Measurements from ENCODE around the gene PRSS57. TPM values are rescaled to one million over a fixed set of nuclear protein-coding genes. Genes with fewer than 3 reads are reported as not detected.

PRSS57 gene
- total and polyA plus RNA-seq, 4 donors: 0.15 to 1.1 (median 0.33) TPM; not detected in 1

DNA sequence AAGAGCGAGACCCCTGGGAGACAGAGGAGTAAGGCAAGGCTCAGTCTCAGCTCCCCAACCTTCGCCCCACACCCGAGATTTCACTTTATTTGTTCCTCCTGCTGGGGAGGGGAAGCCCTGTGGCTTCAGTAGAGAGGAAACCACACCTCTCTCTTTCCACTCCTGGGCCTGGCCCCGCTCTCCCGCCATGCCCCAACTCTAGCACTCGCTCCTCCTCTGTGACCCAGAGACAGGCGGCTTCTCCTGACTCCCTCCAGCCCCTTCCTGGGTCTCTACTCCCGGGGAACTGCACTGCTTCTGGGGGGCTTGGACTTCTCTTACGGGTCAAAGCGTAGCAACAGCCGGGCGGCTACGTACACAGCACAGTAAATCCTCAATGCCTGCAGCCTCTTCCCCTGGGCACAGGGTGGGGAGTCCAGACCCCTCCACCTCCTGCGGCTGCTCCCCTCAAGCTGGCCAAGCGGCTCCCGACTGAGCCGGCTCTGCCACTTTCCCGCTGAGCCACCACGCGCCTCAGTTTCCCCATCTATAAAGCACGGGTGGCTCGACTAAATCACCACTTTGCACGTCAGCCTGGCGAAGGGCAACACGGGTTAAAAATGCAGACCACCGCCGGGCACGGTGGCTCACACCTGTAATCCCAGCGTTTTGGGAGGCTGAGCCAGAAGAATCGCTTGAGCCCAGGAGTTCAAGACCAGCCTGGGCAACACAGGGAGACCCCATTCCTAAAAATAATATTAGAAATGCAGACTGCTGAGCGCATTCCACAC lies 33.6 kb downstream of the PRSS57 start:
- Histone ChIP-seq H3K27ac (ENCODE audit: low read depth, low read length) (no peak overlapping the region), H3K36me3 (ENCODE audit: control insufficient read depth, insufficient read depth, low read length) (peaks cover 51% of the 10 kb centered on the region), H3K4me3 (ENCODE audit: low read depth, low read length) (peak overlapping the region; percentile 50), H3K4me1 (ENCODE audit: control insufficient read depth, insufficient read depth, low read length) (peaks cover 60% of the 10 kb centered on the region), H3K27me3 (ENCODE audit: control insufficient read depth, insufficient read depth, low read length) (no peaks in the 10 kb centered on the region), H3K9me3 (ENCODE audit: control insufficient read depth, insufficient read depth, low read length) (no peaks in the 10 kb centered on the region)
- no peak for DNase-seq (ENCODE audit: low read depth in 4 of 6, low spot score in 6 of 6)
- 36% methylated on average over 28 of the region's 31 CpGs for WGBS (ENCODE audit: insufficient coverage)

DNA sequence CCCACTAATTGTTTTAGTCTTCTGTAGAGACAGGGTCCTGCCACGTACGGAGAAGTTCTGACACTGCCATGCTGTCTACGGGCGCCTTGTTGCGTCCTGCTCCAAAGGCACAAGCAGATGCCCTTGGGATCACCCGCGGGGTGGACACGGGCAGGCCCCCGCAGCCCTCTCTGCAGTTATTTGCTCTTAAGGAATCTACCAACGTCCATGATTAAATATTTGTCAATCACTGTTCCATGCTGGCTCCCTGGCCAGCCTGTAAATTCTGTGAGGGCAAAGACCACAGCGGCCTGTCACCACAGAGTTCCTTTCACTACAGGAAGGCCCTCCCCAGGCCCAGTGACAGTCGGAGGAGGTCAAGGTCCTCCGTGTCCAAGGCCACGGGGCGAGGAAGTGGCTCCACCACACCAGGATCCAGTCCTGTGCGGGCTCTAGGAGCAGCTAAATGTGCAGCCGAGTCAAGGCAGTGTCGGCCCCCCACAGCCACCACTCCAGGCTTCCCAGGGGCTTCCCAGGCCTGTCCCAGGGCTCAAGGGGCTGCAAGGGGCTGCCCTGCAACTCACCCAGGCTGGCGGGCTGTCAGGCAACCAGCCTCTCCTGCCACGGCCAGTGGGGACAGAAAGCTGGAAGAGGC lies 34.3 kb downstream of the PRSS57 start:
- H3K27me3 ChIP-seq (ENCODE audit: control insufficient read depth, insufficient read depth, low read length): no peaks in the 10 kb centered on the region
- DNase-seq (ENCODE audit: low read depth in 4 of 6, low spot score in 6 of 6): no peak
- H3K9me3 ChIP-seq (ENCODE audit: control insufficient read depth, insufficient read depth, low read length): no peaks in the 10 kb centered on the region
- 75% methylated on average over 20 of the region's 20 CpGs for WGBS (ENCODE audit: insufficient coverage)
- peak overlapping the region; percentile 50 for H3K4me3 ChIP-seq (ENCODE audit: low read depth, low read length)
- peaks cover 56% of the 10 kb centered on the region for H3K36me3 ChIP-seq (ENCODE audit: control insufficient read depth, insufficient read depth, low read length)
- H3K27ac ChIP-seq (ENCODE audit: low read depth, low read length): no peak overlapping the region
- H3K4me1 ChIP-seq (ENCODE audit: control insufficient read depth, insufficient read depth, low read length): peaks cover 60% of the 10 kb centered on the region

DNA sequence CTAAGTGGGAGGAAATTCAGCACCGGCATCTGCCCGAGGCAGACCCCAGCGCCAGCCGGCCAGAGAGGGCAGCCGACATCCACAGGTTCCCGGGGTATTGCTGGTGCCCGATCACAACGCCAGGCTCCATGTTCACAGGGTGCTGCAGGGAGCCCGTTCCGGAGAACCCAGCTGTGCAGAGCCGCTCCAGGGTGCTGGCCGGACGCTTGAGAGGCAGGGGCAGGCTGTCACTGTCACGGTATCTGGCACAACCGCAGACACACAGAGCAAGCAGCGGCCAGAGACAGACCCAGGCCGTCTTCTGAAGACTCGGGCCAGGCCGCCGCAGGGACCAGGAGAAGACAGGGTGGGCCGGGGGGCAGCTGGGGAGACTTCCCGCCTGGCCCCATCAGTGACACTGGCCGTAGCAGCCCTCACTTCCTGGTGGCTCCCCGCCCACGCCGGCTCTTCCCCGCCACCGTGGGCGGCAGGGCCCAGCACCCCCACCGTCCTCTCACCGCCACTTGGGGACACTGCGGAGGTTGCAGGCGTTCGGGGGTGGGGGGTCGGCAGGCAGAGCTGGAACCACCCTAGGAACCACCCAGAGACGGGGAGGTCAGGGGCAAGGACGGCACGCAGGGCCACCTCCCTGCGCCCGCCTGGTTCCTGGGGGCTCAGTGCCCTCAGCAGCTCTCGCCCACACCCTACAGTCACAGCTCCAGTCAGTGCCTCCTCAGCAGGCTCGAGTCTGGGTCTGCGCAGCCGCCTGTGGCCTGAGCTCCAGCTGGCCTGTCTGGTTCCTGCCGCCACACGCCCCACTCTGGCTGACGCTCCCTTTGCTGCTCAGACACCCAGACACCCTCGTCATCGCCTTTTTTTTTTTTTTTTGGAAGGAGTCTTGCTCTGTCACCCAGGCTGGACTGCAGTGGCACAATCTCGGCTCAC lies 36.1 kb downstream of the PRSS57 start:
- WGBS (ENCODE audit: insufficient coverage): 81% methylated on average over 47 of the region's 50 CpGs
- H3K4me3 ChIP-seq (ENCODE audit: low read depth, low read length): no peak overlapping the region
- peaks cover 48% of the 10 kb centered on the region for H3K4me1 ChIP-seq (ENCODE audit: control insufficient read depth, insufficient read depth, low read length)
- no peaks in the 10 kb centered on the region for H3K27me3 ChIP-seq (ENCODE audit: control insufficient read depth, insufficient read depth, low read length)
- no peaks in the 10 kb centered on the region for H3K9me3 ChIP-seq (ENCODE audit: control insufficient read depth, insufficient read depth, low read length)
- peaks cover 70% of the 10 kb centered on the region for H3K36me3 ChIP-seq (ENCODE audit: control insufficient read depth, insufficient read depth, low read length)
- H3K27ac ChIP-seq (ENCODE audit: low read depth, low read length): no peak overlapping the region
- no peak for DNase-seq (ENCODE audit: low read depth in 4 of 6, low spot score in 6 of 6)

DNA sequence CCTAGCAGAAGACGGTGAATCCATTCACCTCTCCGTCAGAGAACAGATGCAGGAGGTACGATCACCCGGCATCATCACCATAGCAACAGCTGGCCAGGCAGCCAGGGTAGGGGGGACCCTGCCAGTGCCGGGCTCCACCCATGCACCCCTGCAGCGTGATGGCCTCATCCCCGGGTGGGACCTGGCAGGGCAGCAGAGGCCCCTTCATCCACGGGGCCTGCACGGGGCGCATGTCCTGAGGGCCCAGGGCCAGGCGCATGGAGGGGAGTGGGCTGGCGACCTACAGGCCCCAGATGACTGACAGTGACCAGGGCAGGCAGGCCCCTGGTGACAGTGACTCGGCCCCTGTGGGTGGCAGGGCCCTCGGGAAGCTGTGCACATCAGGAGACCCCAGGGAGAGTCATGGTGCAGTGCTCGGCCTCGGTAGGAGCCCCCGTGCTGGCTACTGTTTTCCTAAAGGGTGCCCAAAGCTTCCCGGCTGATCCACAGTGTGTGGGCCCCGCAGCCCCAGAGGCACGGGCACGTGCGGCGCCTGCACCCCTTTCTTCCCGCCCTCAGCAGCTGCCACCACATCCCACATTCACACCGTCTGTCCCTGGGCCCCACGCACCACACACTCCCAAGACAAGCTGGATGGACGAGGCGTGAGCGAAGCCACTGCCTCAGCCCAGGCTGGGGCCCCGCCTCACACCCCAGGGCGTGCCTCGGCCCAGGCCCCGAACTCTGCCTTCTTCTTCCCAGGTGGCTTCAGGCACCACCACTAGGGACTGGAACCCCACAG lies 37.0 kb downstream of the PRSS57 start:
- Histone ChIP-seq H3K27ac (ENCODE audit: low read depth, low read length) (no peak overlapping the region), H3K27me3 (ENCODE audit: control insufficient read depth, insufficient read depth, low read length) (no peaks in the 10 kb centered on the region), H3K4me1 (ENCODE audit: control insufficient read depth, insufficient read depth, low read length) (peaks cover 39% of the 10 kb centered on the region), H3K36me3 (ENCODE audit: control insufficient read depth, insufficient read depth, low read length) (peaks cover 79% of the 10 kb centered on the region), H3K9me3 (ENCODE audit: control insufficient read depth, insufficient read depth, low read length) (no peaks in the 10 kb centered on the region), H3K4me3 (ENCODE audit: low read depth, low read length) (no peak overlapping the region)
- 73% methylated on average over 33 of the region's 33 CpGs for WGBS (ENCODE audit: insufficient coverage)
- no peak for DNase-seq (ENCODE audit: low read depth in 4 of 6, low spot score in 6 of 6)

DNA sequence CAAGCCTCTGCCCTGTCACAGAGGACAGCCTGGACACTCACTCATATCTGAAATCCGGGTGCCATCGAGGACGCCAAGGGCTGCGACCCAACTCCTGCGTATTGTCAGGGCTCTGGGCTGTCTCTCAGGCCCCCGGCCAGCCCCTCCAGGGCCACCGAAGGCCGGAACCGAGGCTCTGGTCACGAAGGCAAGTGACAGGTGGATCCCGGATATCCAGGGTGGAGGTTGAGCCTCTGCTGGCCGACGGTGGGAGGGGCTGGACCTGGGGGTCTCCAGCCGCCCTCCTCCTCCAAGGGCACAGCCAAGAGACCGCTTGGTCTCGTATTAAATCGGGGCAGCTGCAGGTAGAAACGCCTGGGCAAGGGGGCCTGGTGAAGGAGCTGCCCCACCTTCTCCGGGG lies 37.6 kb downstream of the PRSS57 start:
- Histone ChIP-seq H3K4me3 (ENCODE audit: low read depth, low read length) (no peak overlapping the region), H3K27me3 (ENCODE audit: control insufficient read depth, insufficient read depth, low read length) (no peaks in the 10 kb centered on the region), H3K4me1 (ENCODE audit: control insufficient read depth, insufficient read depth, low read length) (peaks cover 39% of the 10 kb centered on the region), H3K36me3 (ENCODE audit: control insufficient read depth, insufficient read depth, low read length) (peaks cover 86% of the 10 kb centered on the region), H3K9me3 (ENCODE audit: control insufficient read depth, insufficient read depth, low read length) (no peaks in the 10 kb centered on the region), H3K27ac (ENCODE audit: low read depth, low read length) (no peak overlapping the region)
- no peak for DNase-seq (ENCODE audit: low read depth in 4 of 6, low spot score in 6 of 6)
- WGBS (ENCODE audit: insufficient coverage): 90% methylated on average over 19 of the region's 19 CpGs

DNA sequence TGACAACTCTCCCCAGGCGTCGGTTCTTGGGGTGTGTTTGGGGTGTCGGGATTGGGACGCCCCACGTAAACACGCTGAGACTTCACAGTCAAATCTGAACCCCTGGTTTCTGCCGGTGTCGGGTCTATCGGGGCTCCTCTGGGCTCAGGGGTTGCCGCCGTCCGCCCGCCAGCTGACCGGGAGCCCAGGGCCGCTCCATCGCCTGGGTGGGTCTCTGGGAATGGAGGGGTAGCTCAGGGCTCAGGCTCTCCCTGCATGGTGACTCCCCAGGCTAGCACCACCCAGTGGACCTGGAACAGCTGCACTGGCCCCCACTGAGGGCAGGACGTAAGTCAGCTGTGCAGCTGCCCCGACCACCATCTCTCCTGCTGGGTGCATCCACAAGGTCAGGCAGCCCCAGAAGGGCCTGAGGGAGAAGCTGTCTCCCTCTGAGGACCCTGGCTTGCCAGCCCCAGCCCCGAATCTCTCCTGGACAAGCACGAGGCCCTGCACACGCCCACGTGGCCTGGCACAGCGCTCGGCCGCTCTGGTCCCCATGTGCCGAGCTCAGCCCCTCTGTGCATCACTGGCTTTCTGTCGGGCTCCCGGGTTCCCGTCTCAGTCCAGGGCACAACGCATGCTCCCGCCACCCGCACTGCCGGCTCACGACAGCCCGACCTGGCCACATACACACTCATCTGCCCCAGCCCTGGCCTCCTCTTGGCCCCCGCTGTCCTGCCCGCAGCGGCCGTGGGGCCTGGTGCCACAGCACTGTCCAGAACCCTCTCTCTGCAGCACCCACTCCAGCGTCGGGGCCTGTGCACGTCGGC lies 38.3 kb downstream of the PRSS57 start:
- peaks cover 36% of the 10 kb centered on the region for H3K4me1 ChIP-seq (ENCODE audit: control insufficient read depth, insufficient read depth, low read length)
- H3K36me3 ChIP-seq (ENCODE audit: control insufficient read depth, insufficient read depth, low read length): peaks cover 92% of the 10 kb centered on the region
- no peak overlapping the region for H3K27ac ChIP-seq (ENCODE audit: low read depth, low read length)
- no peak for DNase-seq (ENCODE audit: low read depth in 4 of 6, low spot score in 6 of 6)
- no peak overlapping the region for H3K4me3 ChIP-seq (ENCODE audit: low read depth, low read length)
- no peaks in the 10 kb centered on the region for H3K9me3 ChIP-seq (ENCODE audit: control insufficient read depth, insufficient read depth, low read length)
- 89% methylated on average over 36 of the region's 43 CpGs for WGBS (ENCODE audit: insufficient coverage)
- H3K27me3 ChIP-seq (ENCODE audit: control insufficient read depth, insufficient read depth, low read length): no peaks in the 10 kb centered on the region

DNA sequence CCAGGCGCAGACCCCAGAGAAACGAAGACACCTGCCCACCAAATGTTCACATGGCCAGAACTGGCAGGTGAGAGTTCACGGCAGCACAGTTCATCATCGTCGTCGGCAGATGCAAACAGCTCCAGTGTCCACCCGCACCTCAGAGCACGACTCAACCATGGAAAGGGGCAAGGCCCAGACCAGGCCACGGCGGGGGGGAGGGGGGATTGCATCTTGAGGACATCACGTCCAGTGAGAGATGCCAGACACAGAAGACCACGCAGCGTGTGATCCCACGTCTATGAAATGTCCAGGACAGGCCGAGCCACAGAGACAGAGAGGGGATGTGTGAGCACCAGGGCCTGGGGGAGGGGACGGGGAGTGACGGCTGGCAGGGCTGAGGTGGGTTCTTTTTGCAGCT lies 39.6 kb downstream of the PRSS57 start:
- no peaks in the 10 kb centered on the region for H3K9me3 ChIP-seq (ENCODE audit: control insufficient read depth, insufficient read depth, low read length)
- H3K27me3 ChIP-seq (ENCODE audit: control insufficient read depth, insufficient read depth, low read length): no peaks in the 10 kb centered on the region
- peaks cover 23% of the 10 kb centered on the region for H3K4me1 ChIP-seq (ENCODE audit: control insufficient read depth, insufficient read depth, low read length)
- no peak overlapping the region for H3K27ac ChIP-seq (ENCODE audit: low read depth, low read length)
- DNase-seq (ENCODE audit: low read depth in 4 of 6, low spot score in 6 of 6): no peak
- WGBS (ENCODE audit: insufficient coverage): 86% methylated on average over 16 of the region's 17 CpGs
- peaks cover 93% of the 10 kb centered on the region for H3K36me3 ChIP-seq (ENCODE audit: control insufficient read depth, insufficient read depth, low read length)
- H3K4me3 ChIP-seq (ENCODE audit: low read depth, low read length): no peak overlapping the region

DNA sequence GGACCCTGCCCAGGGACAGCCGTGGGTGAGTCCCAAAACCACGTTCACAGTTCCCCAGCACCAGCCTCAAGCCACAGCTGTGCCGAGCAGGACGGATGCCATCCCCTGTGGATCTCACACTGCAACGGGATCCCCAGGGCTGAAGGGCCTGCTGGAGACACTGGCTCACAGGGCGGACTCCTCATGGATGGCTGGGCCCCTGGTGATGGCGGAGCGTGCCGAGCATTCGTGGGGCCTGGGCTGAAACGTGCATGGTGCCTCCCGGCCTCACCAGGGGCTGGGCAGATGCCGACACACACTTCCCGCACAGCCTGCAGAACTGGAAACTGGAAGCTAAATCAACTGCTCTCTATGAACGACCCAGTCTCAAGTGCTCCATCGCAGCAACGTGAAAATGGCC lies 41.8 kb downstream of the PRSS57 start:
- Histone ChIP-seq H3K4me3 (ENCODE audit: low read depth, low read length) (no peak overlapping the region), H3K27me3 (ENCODE audit: control insufficient read depth, insufficient read depth, low read length) (no peaks in the 10 kb centered on the region), H3K36me3 (ENCODE audit: control insufficient read depth, insufficient read depth, low read length) (peaks cover 94% of the 10 kb centered on the region), H3K9me3 (ENCODE audit: control insufficient read depth, insufficient read depth, low read length) (no peaks in the 10 kb centered on the region), H3K27ac (ENCODE audit: low read depth, low read length) (no peak overlapping the region), H3K4me1 (ENCODE audit: control insufficient read depth, insufficient read depth, low read length) (peaks cover 13% of the 10 kb centered on the region)
- DNase-seq (ENCODE audit: low read depth in 4 of 6, low spot score in 6 of 6): no peak
- 92% methylated on average over 17 of the region's 17 CpGs for WGBS (ENCODE audit: insufficient coverage)

Data from spinal cord (tissue), 10 donors.